Measurements from ENCODE around the gene BSN.

BSN gene

GRCh38 chr3:49700453-49701128, 146.3 kb downstream of the BSN start:
- no peak for DNase-seq

- DNase-seq, result no peak
These were observed 147.3 kb downstream of the BSN start for GRCh38 chr3:49701388-49702077.

- DNase-seq, result no peak
These were observed 148.4 kb downstream of the BSN start for GRCh38 chr3:49702672-49703071.

GRCh38 chr3:49703443-49703927, 149.2 kb downstream of the BSN start:
- no peak for DNase-seq

- no peak for DNase-seq
These were observed 149.7 kb downstream of the BSN start for GRCh38 chr3:49703956-49704355.

DNA sequence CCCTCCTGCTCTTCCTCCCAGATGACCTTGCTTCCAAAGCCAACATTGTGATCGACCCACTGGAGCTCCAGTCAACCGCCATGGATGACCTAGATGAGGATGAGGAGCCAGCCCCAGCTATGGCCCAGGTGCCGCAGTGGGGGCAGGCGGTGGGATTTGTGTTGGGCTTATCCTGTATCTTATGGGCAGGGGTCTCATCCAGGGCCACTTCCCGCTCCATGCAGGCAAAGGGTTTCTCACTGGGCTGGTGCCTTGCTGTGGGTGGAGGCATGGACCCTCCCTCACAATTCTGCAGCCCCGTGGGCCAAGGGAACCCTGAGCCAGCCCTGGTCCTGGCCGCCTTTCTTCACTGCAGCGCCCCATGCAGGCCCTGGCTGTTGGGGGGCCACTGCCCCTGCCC, 150.4 kb downstream of the BSN start:
- DNase-seq, result no peak

DNA sequence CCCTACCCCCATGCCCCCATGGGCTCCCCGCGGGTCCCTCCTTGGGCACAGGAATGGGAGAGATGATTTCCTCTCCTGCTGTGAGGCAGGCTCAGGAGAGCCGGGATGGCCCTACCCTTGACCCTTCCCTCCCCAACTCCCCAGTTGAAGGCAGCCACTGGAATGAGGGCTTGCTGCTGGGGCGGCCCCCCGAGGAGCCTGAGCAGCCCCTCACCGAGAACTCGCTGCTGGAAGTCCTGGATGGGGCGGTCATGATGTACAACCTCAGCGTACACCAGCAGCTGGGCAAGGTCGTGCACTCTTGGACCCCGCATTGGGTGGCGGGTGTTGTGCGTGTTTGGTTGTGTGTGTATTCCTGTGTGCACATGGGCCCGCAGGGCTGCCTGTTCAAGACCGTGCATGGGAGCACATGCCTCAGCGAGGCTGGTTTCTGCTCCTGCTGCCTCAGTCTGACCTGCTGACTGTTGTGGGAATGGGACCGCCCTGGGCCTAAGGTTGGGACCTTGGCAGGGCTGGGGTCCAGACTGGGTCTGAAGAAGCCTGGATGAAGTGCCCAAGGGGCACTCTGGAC, 151.2 kb downstream of the BSN start:
- no peak for DNase-seq

DNA sequence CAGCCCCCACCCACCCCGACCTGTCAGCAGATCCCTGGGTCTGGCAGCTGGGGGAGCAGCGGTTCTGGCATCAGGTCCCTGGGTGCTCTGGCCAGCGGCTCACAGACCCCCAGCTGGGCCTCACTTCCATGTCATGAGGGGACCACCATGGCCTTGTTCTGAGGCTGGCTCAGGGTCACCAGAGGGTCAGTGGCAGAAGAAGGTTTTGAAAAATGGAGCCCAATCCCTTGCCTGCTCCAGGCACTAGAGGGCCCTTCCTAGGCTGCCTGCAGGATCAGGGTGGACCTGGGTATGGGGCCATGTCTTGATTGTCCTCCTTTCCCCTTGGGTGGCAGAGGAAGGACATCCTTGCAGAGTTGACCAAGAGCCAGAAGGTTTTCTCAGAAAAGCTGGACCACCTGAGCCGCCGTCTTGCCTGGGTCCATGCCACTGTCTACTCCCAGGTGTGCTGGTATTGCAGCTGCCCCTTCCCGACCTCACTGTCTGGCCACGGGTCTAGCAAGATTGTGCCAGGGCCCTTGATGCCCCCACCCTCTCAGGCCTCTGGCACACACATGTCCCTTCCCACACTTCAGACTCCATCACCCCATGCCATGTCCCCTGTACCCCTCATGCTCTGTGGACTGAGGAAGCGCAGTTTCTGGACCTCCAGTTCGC, 152.3 kb downstream of the BSN start:
- DNase-seq, result no peak

DNA sequence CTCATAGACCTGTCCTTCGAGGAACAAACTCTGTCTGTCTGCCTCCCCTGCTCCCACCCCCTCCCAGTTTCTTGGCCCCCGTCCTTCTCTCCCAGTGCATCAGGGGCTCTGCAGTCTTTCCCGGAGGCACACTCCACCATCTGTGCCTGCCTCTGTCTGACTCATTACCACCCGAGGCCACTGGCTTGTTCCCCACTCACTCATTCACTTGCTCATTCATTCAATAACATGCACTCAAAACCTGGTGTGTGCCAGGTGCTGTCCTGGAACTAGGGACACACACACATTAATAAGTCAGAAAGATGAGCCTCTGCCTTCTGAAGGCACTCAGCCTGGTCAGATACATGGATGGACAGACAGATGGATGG, 152.8 kb downstream of the BSN start:
- no peak for DNase-seq

GRCh38 chr3:49709852-49710251, 155.6 kb downstream of the BSN start:
- no peak for DNase-seq

- DNase-seq, result no peak
These were observed 157.2 kb downstream of the BSN start for GRCh38 chr3:49711489-49711888.

- DNase-seq, result no peak
These were observed 157.9 kb downstream of the BSN start for GRCh38 chr3:49712166-49712565.

DNA sequence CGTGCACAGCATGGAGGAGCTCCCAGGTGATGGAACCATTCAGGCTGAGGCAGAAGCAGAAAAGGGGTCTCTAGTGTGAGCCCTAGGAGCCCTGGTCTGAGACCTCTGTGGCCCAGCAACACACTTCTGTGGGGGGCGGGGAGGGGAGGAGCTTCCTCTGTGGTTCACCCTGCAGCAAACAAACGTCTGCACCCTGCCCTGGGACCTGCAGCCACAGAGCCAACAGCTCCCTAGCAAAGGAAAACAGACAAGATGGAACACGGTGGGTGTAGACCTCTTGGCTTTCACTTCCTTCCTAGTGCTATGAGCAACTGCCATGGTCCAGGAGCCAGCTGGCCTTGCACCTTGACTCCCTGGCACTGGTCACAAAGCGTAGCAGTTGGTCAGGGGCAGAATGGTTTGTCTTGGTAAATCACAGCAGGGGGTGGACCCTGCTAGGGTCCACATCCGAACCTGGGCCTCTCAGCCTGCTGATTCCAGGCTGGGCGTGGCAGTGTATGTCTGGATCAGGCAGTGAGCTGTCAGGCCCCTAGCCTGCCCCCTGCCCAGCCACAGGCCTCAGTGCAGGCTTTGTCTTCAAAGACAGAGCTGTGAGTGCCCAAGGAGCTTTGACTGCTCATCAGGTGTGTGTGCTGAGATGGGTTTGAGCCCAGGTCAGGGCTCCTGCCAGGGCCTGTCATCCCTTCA, 158.5 kb downstream of the BSN start:
- DNase-seq, result no peak

GRCh38 chr3:49713336-49714105, 159.2 kb downstream of the BSN start:
- no peak for DNase-seq

GRCh38 chr3:49714728-49715550, 160.7 kb downstream of the BSN start:
- DNase-seq, result no peak

DNA sequence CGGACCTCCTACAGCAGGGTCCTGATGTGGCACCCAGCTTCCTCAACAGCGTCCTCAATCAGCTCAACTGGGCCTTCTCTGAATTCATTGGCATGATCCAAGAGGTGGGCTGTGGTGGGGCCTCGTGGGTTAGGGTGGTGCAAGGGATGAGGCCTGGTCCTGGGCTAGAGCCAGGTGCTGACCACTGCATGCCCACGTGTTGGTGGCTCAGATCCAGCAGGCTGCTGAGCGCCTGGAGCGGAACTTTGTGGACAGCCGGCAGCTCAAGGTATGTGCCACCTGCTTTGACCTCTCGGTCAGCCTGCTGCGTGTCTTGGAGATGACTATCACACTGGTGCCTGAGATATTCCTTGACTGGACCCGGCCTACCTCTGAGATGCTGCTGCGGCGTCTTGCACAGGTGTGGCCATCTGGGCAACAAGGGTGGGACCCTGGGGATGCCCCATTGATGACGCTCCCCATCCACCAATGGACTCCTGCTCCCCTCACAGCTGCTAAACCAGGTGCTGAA, 161.4 kb downstream of the BSN start:
- DNase-seq, result no peak

- DNase-seq, result no peak
These were observed 161.9 kb downstream of the BSN start for GRCh38 chr3:49716169-49716568.

GRCh38 chr3:49716691-49717210, 162.5 kb downstream of the BSN start:
- no peak for DNase-seq

DNA sequence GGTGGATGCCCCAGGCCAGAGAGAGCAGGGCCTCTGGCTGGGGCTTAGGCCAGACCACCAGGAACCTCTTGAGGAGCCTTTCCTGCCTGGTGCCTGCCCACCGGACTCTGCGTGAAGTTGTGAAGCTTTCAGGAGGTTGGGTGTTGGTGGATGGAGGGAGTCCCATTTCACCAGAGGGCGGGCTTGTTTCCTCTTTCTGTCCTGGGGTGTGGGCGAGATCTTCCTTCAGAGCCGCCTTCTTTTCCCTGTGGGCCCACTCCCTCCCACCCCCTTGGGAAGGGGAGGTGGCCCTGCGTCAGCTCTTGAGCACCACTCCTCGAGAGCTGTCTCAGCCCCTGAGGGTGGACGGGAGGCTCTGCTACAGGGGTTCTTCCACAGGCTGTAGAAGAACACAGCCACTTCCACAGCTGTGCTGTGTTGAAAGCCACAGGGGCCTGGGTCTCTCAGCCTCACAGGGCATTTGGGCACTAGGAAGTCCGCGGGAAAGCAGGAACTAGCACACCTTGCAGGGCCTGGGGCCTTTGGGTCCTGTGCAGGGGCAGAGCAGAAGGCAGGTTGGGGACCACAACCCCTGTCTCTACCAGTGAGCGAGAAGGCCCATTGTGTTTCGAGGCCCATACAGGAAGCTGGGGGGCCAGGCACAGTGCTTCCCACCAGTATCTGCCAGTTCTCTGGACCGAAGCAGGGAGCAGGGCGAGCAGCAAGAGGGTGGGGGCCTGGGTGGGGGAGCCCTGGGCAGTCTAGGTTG, 163.1 kb downstream of the BSN start:
- DNase-seq, result no peak
